SH-SY5Y (cell line): ENCODE data around the gene ATP6V0D1.

Source experiments
- GATA2 ChIP-seq: IDR thresholded peaks from 2 replicates; pipeline ENCODE4 v1.6.1; 2011; ENCODE audit warnings: mild to moderate bottlenecking, low read depth, low read length
- GATA3 ChIP-seq: IDR thresholded peaks from 2 replicates; pipeline ENCODE4 v1.6.1; 2011; ENCODE audit warnings: low read depth, mild to moderate bottlenecking, low read length, moderate library complexity

DNA sequence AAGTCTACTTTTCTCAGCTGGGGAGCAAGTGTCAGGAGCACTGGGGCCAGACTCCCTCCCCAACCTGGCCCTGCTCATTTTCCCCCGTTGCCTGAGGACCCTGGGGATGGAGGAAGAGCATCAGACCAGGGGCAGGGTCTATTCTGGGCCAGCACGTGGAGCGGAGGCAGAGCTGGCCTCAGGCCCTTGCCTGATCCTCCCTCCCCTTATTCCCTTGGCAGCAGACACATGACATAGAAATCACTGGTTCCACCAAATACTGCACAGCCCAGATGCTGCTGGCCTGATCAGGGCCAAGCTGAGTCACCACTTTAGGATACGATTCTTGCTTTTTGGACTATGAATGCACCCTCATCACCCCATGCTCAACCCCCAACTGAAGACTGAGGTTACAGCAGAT is 18.1 kb upstream of the ATP6V0D1 start:
- TF ChIP-seq GATA3 (no peak), GATA2 (no peak)
